Mammary microvascular endothelial cell (primary cell): ENCODE data around the gene RFWD3. TPM values are rescaled to one million over a fixed set of nuclear protein-coding genes. Genes with fewer than 3 reads are reported as not detected.

Experiments
- total RNA-seq: library from RNA; depleted of rRNA; stranded (reverse); fragments of >200 nt; gene quantifications from 2 replicates; pipeline ENCODE4 v1.2.3, GENCODE V29; 2015

Gene RFWD3
- total RNA-seq = 32.6 and 39.2 TPM in 2 replicates

GRCh38 chr16:74666425-74667254 is at the start of gene RFWD3:
Gene RFWD3, minus strand, starts transcription at chr16:74666877. Its CDS starts 5,428 bp downstream, at chr16:74661449.

GRCh38 chr16:74700438-74701225 is 34.0 kb upstream of the RFWD3 start, which contains the start of gene MLKL:
Gene MLKL, minus strand, starts transcription at chr16:74700862. Its CDS starts 5,105 bp downstream, at chr16:74695757.

DNA sequence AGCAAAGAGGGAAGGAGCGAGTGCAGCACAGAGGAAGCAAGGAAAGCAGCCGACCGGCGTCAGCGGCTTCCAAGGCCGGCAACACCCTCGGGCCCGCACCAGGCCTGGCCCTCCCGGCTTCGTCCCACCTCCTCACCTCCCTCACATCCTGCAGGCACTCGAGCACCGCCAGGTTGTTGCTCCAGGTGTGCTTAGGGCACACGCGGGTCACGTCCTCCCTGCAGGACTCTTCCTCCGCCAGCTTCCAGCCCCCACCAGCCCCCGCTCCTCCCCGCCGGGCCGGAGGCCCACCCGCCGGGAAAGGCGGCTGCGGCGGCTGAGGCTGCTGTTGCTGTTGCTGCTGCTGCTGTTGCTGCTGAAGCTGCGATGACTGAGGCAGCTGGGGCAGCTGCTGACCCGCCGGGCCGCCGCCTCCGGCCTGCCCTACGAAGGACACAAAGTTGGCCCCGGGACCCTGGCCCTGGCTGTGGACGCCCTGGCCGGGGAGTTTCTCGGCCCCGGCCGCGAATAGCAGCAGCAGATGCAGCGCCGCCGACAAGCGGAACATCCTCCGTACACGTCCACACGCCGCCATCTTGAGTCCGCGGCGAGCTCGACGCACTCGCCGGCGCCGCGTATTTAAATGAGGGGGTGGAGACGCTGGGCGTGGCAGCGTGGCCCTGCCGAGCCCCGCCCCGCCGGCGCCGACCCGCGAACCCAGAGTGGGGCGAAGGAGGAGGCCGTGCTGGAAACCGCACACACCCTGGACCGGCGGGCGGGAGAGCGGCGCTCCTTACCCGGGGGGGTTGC is 60.0 kb downstream of the RFWD3 start, which contains the start of gene GLG1:
Gene GLG1 (minus strand): TSS at position 594 of the 789 bp plus-strand sequence. CDS start 20 bp downstream, at position 574.

Other genes with a start within 250 kb of the RFWD3 start
- gene CLEC18B, start 245.4 kb downstream of the RFWD3 start, total RNA-seq = 0.20 TPM in 1 of 2 replicates, not detected in the other
- gene GLG1, start 59.8 kb downstream of the RFWD3 start, total RNA-seq = 90.0 and 112 TPM in 2 replicates
- gene MLKL, start 34.0 kb upstream of the RFWD3 start, total RNA-seq = 37.5 and 38.4 TPM in 2 replicates
- gene FA2H, start 107.9 kb upstream of the RFWD3 start, total RNA-seq = not detected in 2 replicates